ENCODE data around the gene ARMCX1.

DNA sequence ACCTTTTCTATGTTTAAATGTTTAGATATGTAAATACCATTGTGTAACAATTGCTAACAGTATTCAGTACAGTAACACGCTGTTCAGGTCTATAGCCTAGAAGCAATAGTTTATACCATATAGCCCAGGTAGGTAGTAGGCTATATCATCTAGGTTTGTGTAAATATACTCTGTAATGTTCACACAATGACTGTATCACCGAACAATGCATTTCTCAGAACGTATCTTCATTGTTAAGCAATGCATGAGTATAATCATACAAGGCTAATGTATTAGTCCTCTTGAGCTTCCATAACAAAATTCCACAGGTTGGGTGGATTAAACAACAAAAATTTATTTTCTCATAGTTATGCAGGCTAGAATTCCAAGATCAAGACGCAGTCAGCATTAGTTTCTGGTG is 42.4 kb upstream of the ARMCX1 start:
- TF ChIP-seq POLR2AphosphoS5 (IDR thresholded peaks at IDR 0.05) (no peak), POLR2A (IDR thresholded peaks at IDR 0.05; ENCODE audit: low read depth) (no peak)
- TF ChIP-seq, protein P1, sequence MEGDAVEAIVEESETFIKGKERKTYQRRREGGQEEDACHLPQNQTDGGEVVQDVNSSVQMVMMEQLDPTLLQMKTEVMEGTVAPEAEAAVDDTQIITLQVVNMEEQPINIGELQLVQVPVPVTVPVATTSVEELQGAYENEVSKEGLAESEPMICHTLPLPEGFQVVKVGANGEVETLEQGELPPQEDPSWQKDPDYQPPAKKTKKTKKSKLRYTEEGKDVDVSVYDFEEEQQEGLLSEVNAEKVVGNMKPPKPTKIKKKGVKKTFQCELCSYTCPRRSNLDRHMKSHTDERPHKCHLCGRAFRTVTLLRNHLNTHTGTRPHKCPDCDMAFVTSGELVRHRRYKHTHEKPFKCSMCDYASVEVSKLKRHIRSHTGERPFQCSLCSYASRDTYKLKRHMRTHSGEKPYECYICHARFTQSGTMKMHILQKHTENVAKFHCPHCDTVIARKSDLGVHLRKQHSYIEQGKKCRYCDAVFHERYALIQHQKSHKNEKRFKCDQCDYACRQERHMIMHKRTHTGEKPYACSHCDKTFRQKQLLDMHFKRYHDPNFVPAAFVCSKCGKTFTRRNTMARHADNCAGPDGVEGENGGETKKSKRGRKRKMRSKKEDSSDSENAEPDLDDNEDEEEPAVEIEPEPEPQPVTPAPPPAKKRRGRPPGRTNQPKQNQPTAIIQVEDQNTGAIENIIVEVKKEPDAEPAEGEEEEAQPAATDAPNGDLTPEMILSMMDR (IDR thresholded peaks at IDR 0.05), result no peak

Data from esophagus muscularis mucosa (tissue), 3 donors.